C4-2B (cell line): Measurements from ENCODE around the gene UBASH3B.

Experiments used
- CTCF ChIP-seq: fragments of 450-650 bp; conservative IDR thresholded peaks from 2 replicates; pipeline ENCODE4 v1.5.1; 2017; ENCODE audit warnings: mild to moderate bottlenecking
- ZFX ChIP-seq: fragments of 450-650 bp; IDR thresholded peaks from 2 replicates; pipeline ENCODE4 v1.6.1; 2017

GRCh38 chr11:122852796-122853160 lies 197.3 kb downstream of the UBASH3B start:
- TF ChIP-seq CTCF (no peak), ZFX (no peak)
